Gastroesophageal sphincter (tissue), 4 donors: ENCODE measurements around the gene CBFB. TPM values are rescaled to one million over a fixed set of nuclear protein-coding genes. Genes with fewer than 3 reads are reported as not detected.

Source experiments
- ATAC-seq: fragments of 150-250 bp; one replicate; pipeline ENCODE4 v1.9.1; 2016; ENCODE audit warnings: mild to moderate bottlenecking, moderate library complexity
- H3K27ac ChIP-seq, 4 donors: fragments of 200-600 bp; sonication (generic) in 3 of 4; 1 replicate in 3 of 4; 2 replicates in 1 of 4; pipeline ENCODE4 v1.5.1; 2016 to 2019
- H3K27me3 ChIP-seq: fragments of 200-600 bp; sonication (generic); one replicate; pipeline ENCODE4 v1.5.1; 2019
- H3K36me3 ChIP-seq, 2 donors: fragments of 200-600 bp; sonication (generic); one replicate each; pipeline ENCODE4 v1.5.1; 2019; ENCODE audit warnings: control low read depth in 1 of 2
- H3K4me1 ChIP-seq, 3 donors: fragments of 200-600 bp; sonication (generic); 1 replicate in 2 of 3; 2 replicates in 1 of 3; pipeline ENCODE4 v1.5.1; 2016 to 2019; ENCODE audit warnings: control low read depth in 2 of 3
- H3K4me3 ChIP-seq, 2 donors: fragments of 200-600 bp; sonication (generic); one replicate each; pipeline ENCODE4 v1.5.1; 2019; ENCODE audit warnings: mild to moderate bottlenecking in 1 of 2, moderate library complexity in 1 of 2
- H3K9me3 ChIP-seq, 3 donors: fragments of 200-600 bp; sonication (generic); one replicate each; pipeline ENCODE4 v1.5.1; 2017 to 2019; ENCODE audit warnings: control low read depth in 2 of 3
- CTCF ChIP-seq, 4 experiments: fragments of 200-600 bp in 2 of 4; fragments of 450-650 bp in 2 of 4; sonication (generic) in 1 of 4; IDR thresholded peaks; one replicate each; pipeline ENCODE4 v1.5.1; 2017 to 2019; ENCODE audit warnings: antibody characterized with exemption in 4 of 4, mild to moderate bottlenecking in 2 of 4, moderate library complexity in 2 of 4
- EP300 ChIP-seq: sonication (generic); formaldehyde crosslinking; IDR thresholded peaks from one replicate; pipeline ENCODE4 v1.6.1; 2017; ENCODE audit warnings: antibody characterized with exemption, mild to moderate bottlenecking
- POLR2A ChIP-seq, 2 donors: fragments of 450-650 bp; IDR thresholded peaks; one replicate each; pipeline ENCODE4 v1.6.1; 2017; ENCODE audit warnings: antibody characterized with exemption in 2 of 2, mild to moderate bottlenecking in 2 of 2, moderate library complexity in 1 of 2
- POLR2AphosphoS5 ChIP-seq: sonication (generic); formaldehyde crosslinking; IDR thresholded peaks from one replicate; pipeline ENCODE4 v1.6.1; 2017; ENCODE audit warnings: antibody characterized with exemption
- WGBS, 2 donors: methylation state at CpG; one replicate each; pipeline ENCODE4 v1.1.5; 2018; ENCODE audit warnings: low coverage in 1 of 2; 5-methylcytosine and 5-hydroxymethylcytosine counted together
- total RNA-seq, 4 donors: library from RNA; depleted of rRNA; stranded (reverse); fragments of >200 nt; gene quantifications; one replicate each; pipeline ENCODE4 v1.1.0, GENCODE V29; 2016

The CBFB gene
- total RNA-seq, 4 donors from 2014 or later: 26.5 to 39.3 (median 27.5) TPM

DNA sequence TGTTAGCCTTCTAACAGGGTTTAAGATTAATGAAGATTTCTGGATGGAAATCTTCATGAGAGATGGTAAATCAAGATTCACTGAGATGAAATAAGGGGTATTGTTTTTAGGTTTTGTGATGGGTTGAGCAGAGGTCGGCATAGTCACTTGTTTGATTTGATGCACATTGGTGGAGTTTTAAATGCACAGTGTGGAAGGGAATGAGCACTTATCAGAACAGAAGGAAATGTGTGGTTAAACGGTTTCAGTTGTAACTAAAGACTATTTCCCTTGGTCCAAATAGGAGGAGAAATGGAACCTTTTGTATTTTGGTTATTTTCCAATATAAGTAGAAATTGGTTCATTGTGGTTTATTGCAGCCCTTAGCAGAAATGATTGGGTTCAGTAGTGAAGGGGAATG, 34.1 kb downstream of the CBFB start:
- H3K9me3 ChIP-seq: no peaks in the 10 kb centered on the region
- no peak overlapping the region for H3K4me3 ChIP-seq
- TF ChIP-seq EP300 (no peak), POLR2A (IDR thresholded peaks at IDR 0.05) (no peak), CTCF (IDR thresholded peaks at IDR 0.05) (no peak), POLR2AphosphoS5 (no peak)
- no peak overlapping the region for H3K27ac ChIP-seq
- 48 to 90% methylated on average over 2 of the region's 2 CpGs for WGBS, 2 donors
- H3K36me3 ChIP-seq: peaks cover 4 to 17% of the 10 kb centered on the region in 2 donors
- H3K27me3 ChIP-seq: no peaks in the 10 kb centered on the region
- H3K4me1 ChIP-seq: no peaks in the 10 kb centered on the region
- no peak for ATAC-seq

DNA sequence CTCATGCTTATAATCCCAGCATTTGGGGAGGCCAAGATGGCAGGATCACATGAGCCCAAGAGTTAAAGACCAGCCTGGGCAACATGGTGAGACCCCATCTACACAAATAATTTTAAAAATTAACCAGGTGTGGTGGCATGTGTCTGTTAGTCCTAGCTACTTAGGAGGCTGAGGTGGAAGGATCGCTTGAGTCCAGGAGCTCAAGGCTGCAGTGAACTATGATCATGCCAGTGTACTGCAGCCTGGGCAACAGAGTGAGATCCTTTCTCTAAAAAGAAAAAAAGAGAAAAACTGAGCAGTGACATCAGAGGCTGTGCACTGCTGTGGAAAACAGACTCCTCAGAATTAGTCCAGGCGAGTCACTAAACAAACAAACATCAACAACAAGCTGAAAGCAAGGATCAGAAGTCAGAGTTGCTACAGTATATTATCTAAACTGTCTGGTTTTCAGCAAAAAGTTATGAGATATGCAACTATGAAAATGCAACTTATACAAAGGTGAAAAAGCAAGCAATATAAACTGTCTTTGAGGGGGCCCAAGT, 39.3 kb downstream of the CBFB start:
- H3K4me1 ChIP-seq: no peaks in the 10 kb centered on the region
- no peak for ATAC-seq
- no peak for TF ChIP-seq CTCF (IDR thresholded peaks at IDR 0.05)
- no peak for TF ChIP-seq EP300
- TF ChIP-seq POLR2AphosphoS5: no peak
- no peak for TF ChIP-seq POLR2A (IDR thresholded peaks at IDR 0.05)
- WGBS, 2 donors: 100% methylated on average over 1 to 2 of the region's 2 CpGs
- no peak overlapping the region for H3K27ac ChIP-seq
- H3K36me3 ChIP-seq: peaks cover 4 to 53% of the 10 kb centered on the region in 2 donors
- H3K4me3 ChIP-seq: no peak overlapping the region
- no peaks in the 10 kb centered on the region for H3K27me3 ChIP-seq
- H3K9me3 ChIP-seq: no peaks in the 10 kb centered on the region

DNA sequence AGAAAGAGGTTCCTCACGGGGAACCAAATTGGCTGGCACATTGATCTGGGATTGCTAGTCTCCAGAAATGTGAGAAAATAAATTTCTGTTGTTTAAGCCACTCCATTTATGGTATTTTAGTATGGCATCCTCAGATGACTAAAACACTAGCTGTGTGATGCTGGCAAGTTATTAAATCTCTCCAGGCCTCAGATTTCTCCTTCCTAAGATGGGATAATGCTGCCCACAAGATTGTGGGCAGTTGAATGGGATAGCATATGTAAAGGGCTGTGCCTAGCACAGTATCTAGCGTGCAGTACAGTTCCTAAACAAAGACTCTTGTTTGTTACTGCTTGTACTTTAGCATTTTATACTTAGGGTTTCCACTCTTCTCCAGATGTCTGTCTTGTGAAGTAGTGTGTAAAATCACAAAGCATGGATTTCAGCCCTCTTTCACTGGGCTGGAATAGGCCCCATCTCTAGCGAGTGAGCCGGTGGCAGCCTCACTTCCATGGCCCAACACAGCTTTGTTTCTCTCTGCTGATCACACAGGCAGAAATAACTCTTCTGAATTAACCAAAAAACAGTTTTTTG, 42.6 kb downstream of the CBFB start:
- Histone ChIP-seq H3K4me1 (no peaks in the 10 kb centered on the region), H3K27ac (no peak overlapping the region), H3K9me3 (no peaks in the 10 kb centered on the region), H3K36me3 (peaks cover 4 to 76% of the 10 kb centered on the region in 2 donors), H3K27me3 (no peaks in the 10 kb centered on the region), H3K4me3 (no peak overlapping the region)
- no peak for TF ChIP-seq EP300
- no peak for TF ChIP-seq POLR2AphosphoS5
- no peak for TF ChIP-seq CTCF (IDR thresholded peaks at IDR 0.05)
- TF ChIP-seq POLR2A (IDR thresholded peaks at IDR 0.05): no peak
- WGBS, 2 donors: 79 to 84% methylated on average over 3 to 4 of the region's 4 CpGs
- no peak for ATAC-seq

- Histone ChIP-seq H3K4me1 (no peaks in the 10 kb centered on the region), H3K9me3 (no peaks in the 10 kb centered on the region), H3K27ac (no peak overlapping the region), H3K36me3 (peaks cover 0 to 65% of the 10 kb centered on the region in 2 donors), H3K27me3 (no peaks in the 10 kb centered on the region), H3K4me3 (no peak overlapping the region)
- ATAC-seq: no peak
- TF ChIP-seq POLR2A (IDR thresholded peaks at IDR 0.05): no peak
- no peak for TF ChIP-seq POLR2AphosphoS5
- no peak for TF ChIP-seq EP300
- no peak for TF ChIP-seq CTCF (IDR thresholded peaks at IDR 0.05)
- 96 to 100% methylated on average over 2 of the region's 2 CpGs for WGBS, 2 donors
These were observed 46.4 kb downstream of the CBFB start for GRCh38 chr16:67075331-67075730.

DNA sequence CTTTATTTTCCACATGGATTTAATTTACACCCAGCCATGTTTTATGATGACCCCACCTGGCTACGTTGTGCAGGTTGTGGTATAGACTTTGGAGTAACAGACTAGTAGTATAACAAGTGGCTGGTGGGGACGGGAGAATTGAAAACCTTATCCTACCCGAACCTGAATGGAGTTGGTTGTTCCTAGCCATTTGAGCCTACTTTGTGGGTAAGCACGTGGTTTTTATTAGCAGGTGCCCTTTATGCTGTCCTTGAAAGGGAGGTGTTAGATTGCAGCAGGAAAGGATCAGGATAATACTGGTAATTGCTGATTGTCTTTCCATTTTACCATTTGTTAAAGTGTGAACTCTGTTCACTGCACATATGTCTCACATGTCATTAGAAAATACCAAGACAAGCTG, 48.9 kb downstream of the CBFB start:
- no peaks in the 10 kb centered on the region for H3K4me1 ChIP-seq
- WGBS, 2 donors: 88 to 93% methylated on average over 4 of the region's 4 CpGs
- ATAC-seq: no peak

More for the DNA sequence above, 48.9 kb downstream of the CBFB start:
- H3K4me3 ChIP-seq: no peak overlapping the region
- H3K27ac ChIP-seq: no peak overlapping the region
- TF ChIP-seq EP300 (no peak), POLR2A (IDR thresholded peaks at IDR 0.05) (no peak), POLR2AphosphoS5 (no peak), CTCF (IDR thresholded peaks at IDR 0.05) (no peak)
- no peaks in the 10 kb centered on the region for H3K9me3 ChIP-seq
- peaks cover 0 to 58% of the 10 kb centered on the region in 2 donors for H3K36me3 ChIP-seq
- no peaks in the 10 kb centered on the region for H3K27me3 ChIP-seq
